Islet of Langerhans (tissue), 1 donor: ENCODE data around the gene SNX32.

Experiments used
- FAIRE-seq: peaks from one replicate; lab custom pipeline; 2011; peaks lifted over from hg19 to GRCh38; lab: Jason Lieb, UNC

The SNX32 gene

DNA sequence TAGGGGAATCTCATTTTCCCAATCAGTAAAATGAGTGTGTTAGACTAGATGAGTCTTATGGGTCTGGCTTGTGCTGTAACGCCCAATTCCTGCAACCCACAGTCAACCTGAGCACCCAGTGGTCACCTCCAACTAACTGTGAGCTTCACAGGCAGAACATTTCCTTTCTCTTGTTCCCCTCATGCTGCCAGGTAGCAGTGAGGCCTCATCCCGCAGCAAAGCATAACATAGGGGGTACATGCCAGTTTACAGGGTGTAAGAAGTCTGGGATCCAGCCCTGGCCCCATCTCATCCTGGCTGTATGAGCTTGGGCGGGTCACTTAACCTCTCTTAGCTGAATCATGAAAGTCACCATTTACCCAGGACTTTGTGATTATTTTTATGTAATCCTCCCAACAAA, 35.1 kb downstream of the SNX32 start:
- FAIRE-seq, result no peak

DNA sequence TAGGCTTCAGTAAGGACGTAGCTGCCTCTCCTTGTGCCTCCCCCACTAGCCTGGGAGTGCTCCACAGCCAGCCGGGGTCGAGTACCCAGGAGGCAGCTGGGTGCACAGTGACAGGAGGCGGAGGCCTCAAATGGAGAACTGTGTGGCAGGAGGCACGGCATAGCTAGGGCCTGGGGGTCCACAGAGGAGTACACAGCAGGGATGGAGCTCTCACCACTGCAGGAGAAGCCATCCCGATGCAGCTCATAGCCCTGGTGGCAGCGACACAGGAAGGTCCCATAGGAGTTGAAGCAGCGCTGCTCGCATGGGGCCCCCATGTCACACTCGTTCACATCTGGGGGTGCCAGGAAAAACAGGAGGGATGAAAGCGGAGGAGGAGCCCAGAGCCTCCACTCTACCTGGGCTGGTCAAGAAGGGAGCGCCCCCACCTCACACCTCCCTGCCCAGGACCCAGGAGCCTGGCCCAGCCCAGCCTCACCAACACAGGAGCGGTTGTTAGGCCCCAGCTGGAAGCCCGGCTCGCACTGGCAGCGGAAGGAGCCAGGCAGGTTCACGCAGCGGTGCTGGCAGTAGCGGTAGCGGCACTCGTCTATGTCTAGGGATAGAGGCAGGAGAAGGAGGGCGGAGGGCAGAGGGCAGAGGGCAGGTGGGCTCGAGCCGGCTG, 36.0 kb downstream of the SNX32 start:
- FAIRE-seq, result no peak

DNA sequence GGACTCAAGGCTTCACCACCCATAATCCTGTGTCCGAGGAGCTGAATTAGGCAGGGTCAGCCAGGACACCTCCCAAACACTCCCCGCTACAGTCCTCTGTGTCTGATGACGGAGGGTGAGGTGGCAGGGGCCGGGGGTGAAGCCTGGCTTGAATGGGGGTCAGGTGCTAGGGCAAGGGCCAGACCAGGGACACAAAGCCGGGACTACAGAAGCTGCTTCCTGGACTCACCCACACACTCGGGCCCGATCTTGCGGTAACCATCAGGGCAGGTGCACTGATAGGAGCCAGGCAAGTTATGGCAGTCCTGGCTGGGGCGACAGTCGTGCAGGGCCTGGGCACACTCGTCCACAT, 36.5 kb downstream of the SNX32 start:
- FAIRE-seq, result no peak

DNA sequence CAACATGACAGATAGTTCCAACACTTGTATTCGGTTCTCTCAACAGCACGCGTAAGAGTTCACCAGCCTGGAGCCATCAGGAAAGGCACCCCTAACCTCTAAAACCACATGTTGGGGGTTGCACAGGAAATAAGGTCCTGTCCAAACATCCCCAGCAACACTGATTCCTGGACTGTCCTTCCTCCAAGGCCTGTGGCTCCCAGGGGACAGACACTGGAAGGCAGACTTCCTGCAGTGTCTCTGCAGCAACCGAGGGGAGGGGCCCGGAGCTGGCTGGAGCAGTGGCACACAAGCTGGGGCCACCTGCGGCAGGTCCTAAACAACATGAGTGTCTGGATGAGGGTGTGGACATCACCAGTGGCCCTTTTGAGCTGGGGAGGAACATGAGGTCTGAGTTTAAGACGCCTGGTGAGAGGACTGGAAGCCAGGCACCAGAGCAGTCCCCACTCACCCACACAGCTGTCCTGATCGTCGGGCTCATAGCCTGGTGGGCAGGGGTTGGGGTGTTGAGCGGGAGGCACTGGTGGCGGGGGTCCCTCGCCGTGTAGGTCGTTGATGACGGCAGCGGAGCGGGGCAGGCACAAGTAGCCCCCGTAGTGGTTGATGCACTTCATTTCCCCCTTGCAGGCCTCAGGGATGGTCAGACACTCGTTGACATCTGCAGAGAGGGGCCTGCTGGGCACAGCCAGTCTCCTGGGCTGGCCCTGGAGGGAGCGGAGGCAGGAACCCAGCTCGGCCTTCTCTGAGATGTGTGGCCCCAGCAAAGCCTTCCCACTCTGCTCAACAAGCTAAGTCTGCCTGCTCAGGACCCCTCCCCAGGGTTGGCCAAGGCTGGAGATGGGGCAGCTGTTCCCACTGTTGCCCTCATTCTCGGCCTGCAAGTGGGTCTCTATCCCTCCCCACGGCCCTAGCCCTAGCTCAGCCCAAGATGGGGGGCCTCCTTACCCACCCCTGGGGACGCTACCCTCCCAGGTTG, 37.2 kb downstream of the SNX32 start:
- no peak for FAIRE-seq

DNA sequence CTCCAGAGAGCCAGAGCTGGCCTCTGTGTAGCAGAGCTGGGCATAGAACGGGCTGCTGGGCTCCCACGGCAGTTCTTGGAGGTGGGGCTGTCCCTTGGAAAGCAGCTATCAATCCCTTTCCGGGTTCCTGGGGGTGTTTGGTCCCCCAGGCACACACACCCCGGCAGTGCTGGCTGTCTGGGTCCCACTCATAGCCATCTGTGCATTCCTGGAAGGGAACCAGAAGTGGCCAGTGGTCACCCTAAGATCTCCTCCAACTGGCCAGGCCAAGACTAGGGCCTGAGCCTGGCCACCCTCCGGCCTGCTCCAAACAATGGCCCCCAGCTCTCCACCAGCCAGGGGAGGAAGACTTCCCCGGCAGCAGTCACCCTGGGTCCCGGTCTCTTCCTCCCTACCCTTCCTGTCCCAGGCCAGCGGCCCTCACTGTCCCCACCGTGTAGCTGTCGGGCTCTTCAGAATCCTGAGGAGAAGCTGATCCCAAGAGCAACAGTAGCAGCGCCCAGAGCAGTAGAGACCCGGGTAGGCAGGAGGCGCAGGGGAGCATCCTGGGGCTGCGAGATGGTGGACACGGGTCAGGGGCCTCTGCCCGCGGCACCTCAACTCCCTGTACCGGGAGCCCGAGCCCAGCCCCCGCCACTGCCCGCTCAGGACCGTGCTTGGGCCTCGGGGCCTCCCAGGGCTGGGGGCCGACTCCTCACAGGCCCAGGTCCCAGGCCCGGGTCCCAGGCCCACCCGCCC, 38.2 kb downstream of the SNX32 start:
- no peak for FAIRE-seq

DNA sequence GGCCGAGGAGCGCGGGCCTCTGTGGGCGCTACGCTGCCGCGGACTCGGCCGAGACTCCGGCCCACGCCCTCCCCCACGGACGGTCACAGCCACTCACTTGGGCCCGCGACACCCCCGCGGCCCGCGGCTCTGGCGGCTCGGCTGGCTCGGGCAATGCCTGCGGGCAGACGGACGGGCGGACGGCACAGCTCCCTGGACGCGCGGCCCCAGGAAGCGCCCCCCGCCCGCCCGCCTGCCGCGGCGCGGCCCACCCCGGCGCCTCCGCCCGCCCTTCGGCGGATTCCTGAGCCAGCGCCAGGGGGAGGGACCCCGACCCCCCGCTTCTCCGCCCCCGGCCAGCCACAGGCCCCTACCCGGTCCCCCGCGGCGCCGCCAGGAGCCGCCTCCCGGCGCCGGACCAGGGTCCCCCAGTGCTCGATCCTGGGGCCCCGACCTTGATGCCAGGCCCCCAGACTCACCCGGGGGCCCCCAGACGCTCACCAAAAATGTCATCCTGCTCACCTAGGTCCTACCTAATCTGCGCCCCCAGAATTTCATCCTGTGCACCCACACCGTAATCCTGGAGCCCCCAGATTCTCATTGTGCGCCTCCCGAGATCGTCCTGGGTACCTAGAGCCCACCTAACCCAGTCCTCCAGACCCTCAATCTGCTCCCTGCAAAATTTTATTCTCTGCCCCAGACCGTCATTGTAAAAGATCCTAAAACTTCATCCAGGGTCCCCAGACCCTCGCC, 39.0 kb downstream of the SNX32 start, which contains the start of gene EFEMP2:
EFEMP2 (minus strand) TSS at position 215 of the 732 bp plus-strand sequence. CDS start 446 bp downstream, outside the sequence.
- FAIRE-seq, result no peak

DNA sequence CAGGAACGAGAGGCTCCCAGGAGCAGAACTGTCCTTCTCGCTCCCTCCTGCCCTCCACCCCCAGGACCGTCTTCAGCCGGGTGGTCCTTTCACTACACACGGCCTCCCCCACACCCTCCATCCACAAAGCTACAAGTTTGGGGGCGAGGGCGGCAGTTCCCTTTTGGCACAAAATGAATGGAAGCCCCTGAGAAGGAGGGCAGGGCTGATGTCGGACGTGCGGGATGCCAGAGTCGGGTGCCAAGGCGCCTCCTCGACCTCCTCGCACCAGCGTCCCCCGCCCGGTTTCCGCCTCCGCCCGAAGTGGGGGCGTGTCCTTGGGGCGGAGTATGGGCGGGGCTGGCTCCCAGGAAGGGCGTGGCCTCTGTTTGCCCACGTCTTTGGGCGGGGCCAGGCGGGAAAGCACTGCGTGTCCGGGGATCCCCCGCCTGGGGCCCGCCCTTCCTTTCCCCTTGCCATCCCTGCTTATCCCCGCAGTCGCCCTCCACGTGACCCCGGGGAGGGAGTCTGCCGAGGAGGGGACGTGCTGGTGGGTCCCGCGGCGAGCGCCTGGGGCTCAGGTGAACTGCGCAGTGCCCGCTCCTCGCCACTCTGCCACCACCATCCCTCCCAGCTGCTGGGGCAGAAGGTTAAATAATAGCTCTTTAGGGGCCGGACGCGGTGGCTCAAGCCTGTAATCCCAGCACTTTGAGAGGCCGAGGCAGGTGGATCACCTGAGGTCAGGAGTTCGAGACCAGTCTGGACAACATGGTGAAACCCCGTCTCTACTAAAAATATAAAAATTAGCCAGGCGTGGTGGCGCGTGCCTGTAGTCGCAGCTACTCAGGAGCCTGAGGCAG, 39.8 kb downstream of the SNX32 start:
- no peak for FAIRE-seq

DNA sequence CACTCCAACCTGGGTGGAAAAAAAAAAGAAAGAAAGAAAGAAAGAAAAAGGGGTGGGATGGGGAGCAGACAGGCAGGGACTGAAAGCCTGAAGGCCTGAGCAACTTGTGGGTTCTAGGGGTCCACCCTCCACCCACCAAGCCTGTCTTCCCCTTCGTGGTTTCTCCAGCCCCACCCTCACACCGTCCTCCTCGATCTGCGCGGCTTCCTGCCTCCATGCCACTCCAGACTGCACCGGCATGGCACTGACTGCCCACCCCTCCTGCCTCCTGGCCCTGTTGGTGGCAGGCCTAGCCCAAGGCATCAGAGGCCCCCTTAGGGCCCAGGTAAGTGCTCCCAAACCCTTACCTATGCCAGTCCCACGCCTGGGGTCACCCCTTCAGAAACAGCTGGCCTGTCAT, 45.9 kb downstream of the SNX32 start, which contains the start of gene CTSW:
CTSW (plus strand) TSS at position 221 of the 400 bp plus-strand sequence; CDS start at position 239, 18 bp downstream.
- FAIRE-seq, result no peak

DNA sequence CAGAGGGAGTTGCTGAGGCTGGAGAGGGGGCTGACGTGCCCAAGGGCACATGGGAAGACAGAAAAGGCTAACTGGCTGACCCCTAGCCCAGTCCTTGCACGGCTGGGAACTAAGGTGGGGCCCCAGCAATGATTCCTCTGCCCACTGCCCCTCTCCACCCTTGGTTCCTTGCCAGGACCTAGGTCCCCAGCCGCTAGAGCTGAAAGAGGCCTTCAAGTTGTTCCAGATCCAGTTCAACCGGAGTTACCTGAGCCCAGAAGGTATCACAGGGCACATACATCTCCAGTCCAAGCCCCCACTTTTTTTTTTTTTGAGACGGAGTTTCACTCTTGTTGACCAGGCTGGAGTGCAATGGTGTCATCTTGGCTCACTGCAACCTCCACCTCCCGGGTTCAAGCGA, 46.3 kb downstream of the SNX32 start:
- FAIRE-seq, result no peak

DNA sequence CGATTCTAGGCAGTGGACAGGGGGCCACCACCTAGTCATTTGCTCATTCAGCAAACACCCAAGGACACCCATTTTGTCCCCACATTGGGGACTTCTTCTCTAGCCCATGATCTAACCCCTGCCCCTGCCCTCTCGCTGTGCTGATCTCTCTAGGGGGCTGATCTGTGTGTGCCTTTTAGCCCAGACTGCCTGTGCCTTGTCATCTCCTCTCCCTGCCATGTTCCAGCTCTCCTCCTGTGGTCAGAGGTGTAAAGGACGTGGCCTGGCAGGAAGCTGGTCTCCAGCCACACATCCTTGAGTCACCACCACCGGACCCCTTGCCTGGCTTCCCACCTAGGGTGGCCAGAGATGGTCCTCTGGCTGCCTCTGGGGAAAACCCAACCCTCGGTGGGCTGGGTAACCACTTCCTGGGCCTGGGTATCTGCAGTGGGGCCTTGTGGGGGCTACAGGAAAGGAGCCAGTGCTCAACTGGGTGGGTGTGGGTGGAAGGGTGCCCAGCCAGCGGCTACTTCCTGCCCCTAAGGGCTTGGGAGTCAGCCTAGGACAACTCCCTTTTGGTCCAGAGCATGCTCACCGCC, 47.2 kb downstream of the SNX32 start:
- FAIRE-seq, result no peak

DNA sequence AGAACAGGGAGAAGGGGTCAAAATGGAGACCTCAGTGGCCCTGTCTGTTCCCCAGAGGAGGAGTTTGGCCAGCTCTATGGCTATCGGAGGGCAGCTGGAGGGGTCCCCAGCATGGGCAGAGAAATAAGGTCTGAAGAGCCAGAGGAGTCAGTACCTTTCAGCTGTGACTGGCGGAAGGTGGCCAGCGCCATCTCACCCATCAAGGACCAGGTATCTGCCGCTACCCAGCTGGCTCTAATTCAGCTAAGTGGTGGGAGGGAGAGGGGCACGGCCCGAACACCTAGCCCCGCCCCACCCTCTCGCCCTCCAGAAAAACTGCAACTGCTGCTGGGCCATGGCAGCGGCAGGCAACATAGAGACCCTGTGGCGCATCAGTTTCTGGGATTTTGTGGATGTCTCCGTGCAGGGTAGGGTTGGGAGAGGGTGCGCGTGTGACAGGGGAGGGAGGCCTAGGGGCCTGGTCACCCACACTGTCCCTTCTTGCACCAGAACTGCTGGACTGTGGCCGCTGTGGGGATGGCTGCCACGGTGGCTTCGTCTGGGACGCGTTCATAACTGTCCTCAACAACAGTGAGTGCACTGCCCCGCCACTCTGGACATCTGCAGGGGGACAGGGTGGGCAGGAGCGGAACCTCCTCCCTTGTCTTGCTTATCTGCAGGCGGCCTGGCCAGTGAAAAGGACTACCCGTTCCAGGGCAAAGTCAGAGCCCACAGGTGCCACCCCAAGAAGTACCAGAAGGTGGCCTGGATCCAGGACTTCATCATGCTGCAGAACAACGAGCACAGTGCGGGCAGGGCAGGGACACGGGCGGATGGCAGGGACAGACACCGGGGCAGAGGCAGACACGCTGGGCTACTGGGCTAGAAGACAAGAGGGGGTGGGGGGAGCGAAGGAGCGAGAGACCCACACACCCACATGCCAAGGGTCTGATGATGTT, 48.6 kb downstream of the SNX32 start:
- no peak for FAIRE-seq

DNA sequence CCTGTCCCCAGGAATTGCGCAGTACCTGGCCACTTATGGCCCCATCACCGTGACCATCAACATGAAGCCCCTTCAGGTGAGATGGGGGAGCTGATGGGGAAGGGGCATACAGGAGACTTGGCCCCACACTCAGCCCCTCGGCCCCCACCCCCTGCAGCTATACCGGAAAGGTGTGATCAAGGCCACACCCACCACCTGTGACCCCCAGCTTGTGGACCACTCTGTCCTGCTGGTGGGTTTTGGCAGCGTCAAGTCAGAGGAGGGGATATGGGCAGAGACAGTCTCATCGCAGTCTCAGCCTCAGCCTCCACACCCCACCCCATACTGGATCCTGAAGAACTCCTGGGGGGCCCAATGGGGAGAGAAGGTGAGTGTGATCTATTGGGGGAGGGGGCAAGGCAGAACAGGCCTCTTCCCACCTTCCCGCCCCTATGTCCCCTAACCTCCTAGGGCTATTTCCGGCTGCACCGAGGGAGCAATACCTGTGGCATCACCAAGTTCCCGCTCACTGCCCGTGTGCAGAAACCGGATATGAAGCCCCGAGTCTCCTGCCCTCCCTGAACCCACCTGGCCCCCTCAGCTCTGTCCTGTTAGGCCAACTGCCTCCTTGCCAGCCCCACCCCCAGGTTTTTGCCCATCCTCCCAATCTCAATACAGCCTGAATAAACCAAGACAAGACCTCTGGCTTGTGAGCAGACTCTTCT, 49.4 kb downstream of the SNX32 start:
- FAIRE-seq, result no peak

DNA sequence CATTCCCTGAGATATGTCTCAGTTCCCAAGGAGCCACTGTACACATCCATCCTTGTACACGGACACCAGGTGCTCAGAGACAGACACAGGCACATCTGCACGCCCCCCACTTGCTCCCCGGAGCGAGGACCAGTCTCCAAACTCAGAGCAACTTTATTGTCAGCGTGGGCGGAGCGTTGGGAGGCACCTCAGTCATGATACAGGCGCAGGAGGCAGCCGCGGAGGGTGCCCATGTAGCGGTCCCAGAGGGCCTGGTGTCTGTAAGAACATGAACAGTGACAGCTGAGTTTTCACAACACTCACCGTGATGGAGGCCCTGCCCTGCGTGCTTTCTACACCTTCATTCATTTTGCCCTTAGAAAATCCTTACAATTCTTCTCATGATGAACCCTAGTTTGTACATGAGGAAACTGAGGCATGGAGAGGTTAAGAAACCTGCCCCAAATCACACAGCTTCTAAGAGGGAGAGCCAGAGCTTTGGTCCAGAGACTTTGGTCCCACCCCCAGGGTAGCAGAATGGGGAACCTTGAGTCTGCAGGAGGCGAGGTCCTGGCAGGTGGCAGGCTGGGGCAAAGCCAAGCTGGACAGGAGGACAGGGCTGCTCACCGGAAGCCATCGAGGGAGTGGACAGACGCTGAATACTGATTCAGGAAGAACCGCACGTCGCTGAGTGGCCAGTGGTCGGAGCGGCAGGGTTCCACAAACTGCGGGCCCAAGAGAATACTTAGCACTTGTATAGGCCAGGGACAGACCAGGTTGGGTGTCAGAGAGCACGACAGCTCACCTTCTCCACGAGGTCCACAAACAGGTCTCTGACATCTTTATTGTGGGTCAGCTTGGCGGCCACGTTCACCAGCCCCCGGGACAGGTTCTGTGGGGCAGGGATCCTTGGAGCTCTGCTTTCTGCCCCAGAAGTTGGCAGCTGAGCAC, 50.3 kb downstream of the SNX32 start:
- no peak for FAIRE-seq

DNA sequence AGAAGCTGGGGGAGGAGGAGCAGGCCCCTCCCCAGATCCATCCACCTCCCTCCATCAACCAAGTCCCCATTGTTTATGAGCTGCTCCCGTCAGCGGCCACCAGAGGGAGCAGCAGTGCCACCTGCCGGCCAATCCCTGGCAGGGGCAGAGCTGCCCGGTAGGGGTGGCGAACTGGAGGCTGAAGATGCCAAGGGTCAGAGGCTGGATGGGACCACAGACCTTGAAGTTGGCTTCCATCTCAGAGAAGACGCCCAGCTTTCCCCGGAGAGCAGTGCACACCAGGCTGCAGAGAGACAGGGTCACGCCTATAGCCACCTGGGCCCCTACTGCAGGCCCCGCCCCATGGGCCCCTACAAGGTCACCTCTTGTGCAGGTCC, 50.9 kb downstream of the SNX32 start:
- FAIRE-seq, result no peak

DNA sequence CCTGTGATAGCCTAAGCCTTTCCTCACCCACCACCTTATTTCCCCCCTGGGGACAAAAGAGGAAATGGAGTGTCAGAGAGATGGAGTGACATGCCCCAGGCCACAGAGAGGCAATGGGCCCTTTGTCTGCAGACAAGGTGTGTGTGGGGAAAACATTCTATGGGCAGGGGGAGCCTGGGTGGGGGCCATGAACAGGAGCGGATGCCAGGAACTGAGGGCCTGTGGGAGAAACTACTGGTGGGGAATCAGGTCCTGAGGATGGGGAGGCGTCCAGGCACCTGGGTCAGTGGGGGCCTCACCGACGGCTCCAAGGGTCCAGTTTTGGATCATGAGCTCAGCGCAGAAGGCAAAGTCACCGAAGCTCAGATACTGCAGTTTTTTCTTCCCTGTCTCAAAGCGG, 51.5 kb downstream of the SNX32 start:
- FAIRE-seq, result no peak

DNA sequence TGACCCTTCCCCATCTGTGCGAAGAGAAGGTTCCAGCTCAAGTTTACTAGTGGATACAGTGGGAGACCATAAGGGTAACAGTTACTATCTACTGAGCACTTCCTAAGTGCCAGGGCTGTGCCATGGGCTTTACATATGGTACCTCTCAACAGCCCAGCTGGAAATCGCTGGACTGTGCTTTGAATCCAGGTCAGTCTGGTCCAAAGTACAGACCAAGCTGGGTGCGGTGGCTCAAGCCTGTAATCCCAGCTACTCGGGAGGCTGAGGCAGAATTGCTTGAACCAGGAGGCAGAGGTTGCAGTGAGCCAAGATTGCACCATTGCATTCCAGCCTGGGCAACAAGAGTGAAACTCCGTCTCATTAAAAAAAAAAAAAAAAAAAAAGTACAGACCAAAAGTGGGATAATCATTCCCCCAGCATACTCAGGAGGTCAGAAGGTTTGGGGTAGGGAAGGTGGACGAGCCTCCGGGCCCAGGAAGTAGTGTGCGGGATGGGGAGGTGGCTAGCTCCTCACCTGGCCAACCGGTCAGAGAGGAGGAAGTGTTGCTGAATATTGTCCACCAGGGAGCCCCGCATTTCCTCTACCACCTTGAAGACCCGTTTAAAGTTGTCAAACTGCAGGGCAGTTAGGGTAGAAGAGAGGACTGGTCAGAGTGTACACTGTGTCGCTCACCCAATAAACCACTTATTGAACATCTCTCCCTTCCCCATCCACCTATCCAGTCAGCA, 52.2 kb downstream of the SNX32 start:
- no peak for FAIRE-seq
